Gastrocnemius medialis (tissue), 4 donors: Measurements from ENCODE around the gene VAX1.

Experiments
- POLR2A ChIP-seq, 2 donors: fragments of 450-650 bp; IDR thresholded peaks; one replicate each; pipeline ENCODE4 v1.6.1; 2017; ENCODE audit warnings: antibody characterized with exemption in 2 of 2, mild to moderate bottlenecking in 2 of 2, moderate library complexity in 2 of 2
- TF ChIP-seq, protein P1 (sequence below), 5 experiments: fragments of 450-650 bp in 3 of 5; fragments of 200-600 bp in 2 of 5; sonication (generic) in 2 of 5; IDR thresholded peaks in 4 of 5; conservative IDR thresholded peaks in 1 of 5; 1 replicate in 4 of 5; 2 replicates in 1 of 5; pipeline ENCODE4 v1.5.1; 2016 to 2019; ENCODE audit warnings: antibody characterized with exemption in 5 of 5, mild to moderate bottlenecking in 3 of 5, moderate library complexity in 3 of 5

DNA sequence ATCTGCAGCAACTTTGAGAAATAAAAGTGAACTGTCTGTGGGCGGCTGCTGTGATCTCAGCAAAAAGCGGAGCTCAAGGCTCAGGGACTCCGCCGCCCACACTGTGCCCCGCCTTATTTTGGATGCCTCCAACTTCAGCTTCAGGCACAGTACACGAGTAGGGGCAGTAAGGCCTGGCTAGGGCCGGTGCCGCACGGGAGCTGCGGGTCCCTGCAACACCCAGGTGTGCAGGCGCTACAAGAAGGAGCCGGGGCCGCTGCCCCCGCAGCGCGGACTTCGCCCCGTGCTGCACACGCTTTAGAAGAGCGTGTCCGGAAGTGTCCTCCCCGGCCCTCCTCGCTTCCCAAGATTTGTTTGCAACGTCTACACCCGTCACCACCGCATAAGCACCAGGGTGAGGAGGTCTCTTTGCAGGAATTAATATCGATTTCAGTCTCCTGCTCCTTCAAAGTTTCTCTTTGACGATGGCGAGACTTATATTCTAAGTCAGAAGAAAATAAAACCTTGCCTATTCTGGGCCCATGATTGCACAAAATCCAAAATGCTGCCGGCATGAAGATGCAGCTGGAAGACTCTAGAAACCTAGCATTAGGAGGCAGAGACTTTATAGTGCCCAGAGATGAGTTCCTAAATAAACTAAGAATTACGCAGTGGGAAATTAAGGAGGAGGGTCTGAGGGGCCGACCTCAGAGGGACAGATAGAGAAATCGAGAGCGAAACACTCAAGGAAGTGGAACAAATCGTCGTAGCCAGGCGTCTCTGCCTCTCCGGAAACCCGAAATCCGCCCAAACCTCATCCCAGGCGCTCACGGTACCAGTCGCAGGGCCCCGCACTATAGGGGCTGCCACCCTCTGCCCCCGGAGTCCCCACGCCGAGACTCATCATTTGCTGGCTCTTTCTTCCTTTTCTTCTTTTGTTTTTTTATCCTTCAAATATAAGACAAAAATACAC, 6.4 kb downstream of the VAX1 start:
- TF ChIP-seq POLR2A (IDR thresholded peaks at IDR 0.05): no peak
- TF ChIP-seq, protein P1, sequence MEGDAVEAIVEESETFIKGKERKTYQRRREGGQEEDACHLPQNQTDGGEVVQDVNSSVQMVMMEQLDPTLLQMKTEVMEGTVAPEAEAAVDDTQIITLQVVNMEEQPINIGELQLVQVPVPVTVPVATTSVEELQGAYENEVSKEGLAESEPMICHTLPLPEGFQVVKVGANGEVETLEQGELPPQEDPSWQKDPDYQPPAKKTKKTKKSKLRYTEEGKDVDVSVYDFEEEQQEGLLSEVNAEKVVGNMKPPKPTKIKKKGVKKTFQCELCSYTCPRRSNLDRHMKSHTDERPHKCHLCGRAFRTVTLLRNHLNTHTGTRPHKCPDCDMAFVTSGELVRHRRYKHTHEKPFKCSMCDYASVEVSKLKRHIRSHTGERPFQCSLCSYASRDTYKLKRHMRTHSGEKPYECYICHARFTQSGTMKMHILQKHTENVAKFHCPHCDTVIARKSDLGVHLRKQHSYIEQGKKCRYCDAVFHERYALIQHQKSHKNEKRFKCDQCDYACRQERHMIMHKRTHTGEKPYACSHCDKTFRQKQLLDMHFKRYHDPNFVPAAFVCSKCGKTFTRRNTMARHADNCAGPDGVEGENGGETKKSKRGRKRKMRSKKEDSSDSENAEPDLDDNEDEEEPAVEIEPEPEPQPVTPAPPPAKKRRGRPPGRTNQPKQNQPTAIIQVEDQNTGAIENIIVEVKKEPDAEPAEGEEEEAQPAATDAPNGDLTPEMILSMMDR (IDR thresholded peaks at IDR 0.05 in 4 of 5, conservative IDR thresholded peaks at IDR 0.05 in 1 of 5): no peak
